ENCODE data around the gene APMAP.

APMAP gene

DNA sequence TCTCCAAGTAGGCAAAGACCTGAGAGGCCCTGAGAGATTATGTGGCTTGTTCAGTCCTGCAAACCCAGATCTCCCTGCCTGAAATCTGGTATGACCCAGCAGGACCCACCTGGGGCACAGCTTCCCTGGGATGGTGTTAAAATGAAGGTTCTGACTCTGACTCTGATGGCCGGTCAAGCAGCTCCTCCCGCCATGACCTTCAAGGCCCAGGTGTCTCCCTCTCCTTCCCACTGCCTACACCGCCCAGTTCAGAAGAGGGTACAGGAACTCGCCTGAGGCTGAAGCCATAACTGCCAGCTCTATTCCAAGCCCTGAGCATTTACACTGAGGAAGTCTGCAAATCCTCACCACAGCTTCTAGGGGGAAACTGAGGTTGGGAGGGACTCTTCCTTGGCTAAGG, 49.4 kb downstream of the APMAP start:
- no peaks in the 10 kb centered on the region for H3K27me3 ChIP-seq (replicated peaks; ENCODE audit: insufficient read depth, low read length)
- H2AFZ ChIP-seq (ENCODE audit: low read length) = no peak overlapping the region
- H3K9me3 ChIP-seq (replicated peaks; ENCODE audit: insufficient read depth, low read length) = no peaks in the 10 kb centered on the region
- no peak overlapping the region for H3K4me2 ChIP-seq (ENCODE audit: low read depth, low read length)
- H3F3A ChIP-seq (ENCODE audit: insufficient read depth, low read length) = no peaks in the 10 kb centered on the region
- H3K36me3 ChIP-seq (replicated peaks; ENCODE audit: insufficient read depth, low read length) = no peaks in the 10 kb centered on the region
- TF ChIP-seq, protein P1, sequence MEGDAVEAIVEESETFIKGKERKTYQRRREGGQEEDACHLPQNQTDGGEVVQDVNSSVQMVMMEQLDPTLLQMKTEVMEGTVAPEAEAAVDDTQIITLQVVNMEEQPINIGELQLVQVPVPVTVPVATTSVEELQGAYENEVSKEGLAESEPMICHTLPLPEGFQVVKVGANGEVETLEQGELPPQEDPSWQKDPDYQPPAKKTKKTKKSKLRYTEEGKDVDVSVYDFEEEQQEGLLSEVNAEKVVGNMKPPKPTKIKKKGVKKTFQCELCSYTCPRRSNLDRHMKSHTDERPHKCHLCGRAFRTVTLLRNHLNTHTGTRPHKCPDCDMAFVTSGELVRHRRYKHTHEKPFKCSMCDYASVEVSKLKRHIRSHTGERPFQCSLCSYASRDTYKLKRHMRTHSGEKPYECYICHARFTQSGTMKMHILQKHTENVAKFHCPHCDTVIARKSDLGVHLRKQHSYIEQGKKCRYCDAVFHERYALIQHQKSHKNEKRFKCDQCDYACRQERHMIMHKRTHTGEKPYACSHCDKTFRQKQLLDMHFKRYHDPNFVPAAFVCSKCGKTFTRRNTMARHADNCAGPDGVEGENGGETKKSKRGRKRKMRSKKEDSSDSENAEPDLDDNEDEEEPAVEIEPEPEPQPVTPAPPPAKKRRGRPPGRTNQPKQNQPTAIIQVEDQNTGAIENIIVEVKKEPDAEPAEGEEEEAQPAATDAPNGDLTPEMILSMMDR (IDR thresholded peaks at IDR 0.05; ENCODE audit: low read length) = no peak
- no peak for TF ChIP-seq EZH2 (optimal IDR thresholded peaks at IDR 0.05; ENCODE audit: low read depth, low read length)
- no peak for TF ChIP-seq EZH2phosphoT487 (IDR thresholded peaks at IDR 0.05; ENCODE audit: low read length)
- no peak overlapping the region for H3K4me3 ChIP-seq (ENCODE audit: low read length)
- no peaks in the 10 kb centered on the region for H3K4me1 ChIP-seq (ENCODE audit: low read length)
- no peak overlapping the region for H3K9ac ChIP-seq (ENCODE audit: low read length)
- no peak overlapping the region for H3K27ac ChIP-seq (ENCODE audit: low read length)
- no peaks in the 10 kb centered on the region for H3K9me2 ChIP-seq (replicated peaks; ENCODE audit: insufficient read depth, low read length)
- DNase-seq = no peak
- no peaks in the 10 kb centered on the region for H3K79me2 ChIP-seq (ENCODE audit: low read length)
- H4K20me1 ChIP-seq (ENCODE audit: insufficient read depth, low read length) = no peaks in the 10 kb centered on the region

DNA sequence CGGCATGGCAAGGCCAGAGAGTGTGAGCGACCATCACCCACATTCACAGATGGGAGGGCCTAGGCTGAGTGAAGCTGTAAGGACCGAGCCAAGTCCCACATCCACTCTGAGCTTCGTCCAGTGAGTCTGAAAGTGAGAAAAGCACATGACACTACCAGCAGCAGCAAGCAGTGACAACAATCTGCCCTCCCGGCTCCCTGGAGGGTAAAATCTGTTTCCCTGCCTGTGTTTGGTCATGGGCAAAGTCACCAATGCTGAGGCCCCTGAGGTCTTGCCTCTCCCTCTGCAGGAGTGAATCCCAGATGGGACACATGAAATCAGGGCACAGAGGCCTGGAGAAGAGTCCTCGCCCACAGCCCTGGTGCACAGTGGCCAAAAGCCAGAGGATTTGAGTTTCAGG, 49.9 kb downstream of the APMAP start:
- Histone ChIP-seq H2AFZ (ENCODE audit: low read length) (no peak overlapping the region), H3K79me2 (ENCODE audit: low read length) (no peaks in the 10 kb centered on the region), H3K4me3 (ENCODE audit: low read length) (no peak overlapping the region), H3K9me2 (replicated peaks; ENCODE audit: insufficient read depth, low read length) (no peaks in the 10 kb centered on the region), H3K4me2 (ENCODE audit: low read depth, low read length) (no peak overlapping the region), H3K4me1 (ENCODE audit: low read length) (no peaks in the 10 kb centered on the region), H3K9me3 (replicated peaks; ENCODE audit: insufficient read depth, low read length) (no peaks in the 10 kb centered on the region), H3K27ac (ENCODE audit: low read length) (no peak overlapping the region), H3F3A (ENCODE audit: insufficient read depth, low read length) (no peaks in the 10 kb centered on the region), H3K9ac (ENCODE audit: low read length) (no peak overlapping the region), H3K27me3 (replicated peaks; ENCODE audit: insufficient read depth, low read length) (no peaks in the 10 kb centered on the region), H4K20me1 (ENCODE audit: insufficient read depth, low read length) (no peaks in the 10 kb centered on the region), H3K36me3 (replicated peaks; ENCODE audit: insufficient read depth, low read length) (no peaks in the 10 kb centered on the region)
- TF ChIP-seq EZH2 (optimal IDR thresholded peaks at IDR 0.05; ENCODE audit: low read depth, low read length) = no peak
- TF ChIP-seq EZH2phosphoT487 (IDR thresholded peaks at IDR 0.05; ENCODE audit: low read length) = no peak
- TF ChIP-seq, protein P1 (IDR thresholded peaks at IDR 0.05; ENCODE audit: low read length) = no peak
- DNase-seq = no peak

DNA sequence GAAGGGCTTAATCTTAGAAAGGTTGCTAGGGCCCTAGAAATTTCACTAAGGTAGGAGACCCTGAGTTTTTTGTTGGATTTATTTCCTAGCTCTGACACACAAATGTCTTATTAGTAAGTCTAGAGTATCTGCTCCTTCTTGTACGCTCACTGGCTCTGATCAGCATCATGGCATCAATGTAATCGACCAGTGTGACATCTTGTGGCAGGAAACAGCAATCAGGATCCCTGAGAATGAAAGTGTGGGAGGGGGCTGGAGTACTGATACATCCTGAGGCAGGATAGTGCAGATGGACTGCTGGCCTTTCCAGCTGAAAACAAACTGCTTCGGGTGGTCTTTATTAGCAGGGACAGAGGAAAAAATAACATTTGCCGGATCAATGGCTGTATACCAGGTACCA, 53.5 kb downstream of the APMAP start:
- Histone ChIP-seq H3K9me3 (replicated peaks; ENCODE audit: insufficient read depth, low read length) (no peaks in the 10 kb centered on the region), H3K27me3 (replicated peaks; ENCODE audit: insufficient read depth, low read length) (no peaks in the 10 kb centered on the region), H3K9me2 (replicated peaks; ENCODE audit: insufficient read depth, low read length) (no peaks in the 10 kb centered on the region), H3K9ac (ENCODE audit: low read length) (no peak overlapping the region), H3K4me3 (ENCODE audit: low read length) (no peak overlapping the region), H3K4me2 (ENCODE audit: low read depth, low read length) (no peak overlapping the region), H3K36me3 (replicated peaks; ENCODE audit: insufficient read depth, low read length) (no peaks in the 10 kb centered on the region), H3F3A (ENCODE audit: insufficient read depth, low read length) (no peaks in the 10 kb centered on the region), H3K4me1 (ENCODE audit: low read length) (peaks cover 5% of the 10 kb centered on the region), H2AFZ (ENCODE audit: low read length) (no peak overlapping the region), H4K20me1 (ENCODE audit: insufficient read depth, low read length) (no peaks in the 10 kb centered on the region), H3K27ac (ENCODE audit: low read length) (no peak overlapping the region), H3K79me2 (ENCODE audit: low read length) (no peaks in the 10 kb centered on the region)
- TF ChIP-seq EZH2 (optimal IDR thresholded peaks at IDR 0.05; ENCODE audit: low read depth, low read length) = no peak
- TF ChIP-seq, protein P1 (IDR thresholded peaks at IDR 0.05; ENCODE audit: low read length) = no peak
- no peak for TF ChIP-seq EZH2phosphoT487 (IDR thresholded peaks at IDR 0.05; ENCODE audit: low read length)
- DNase-seq = no peak
